GM12873 (cell line): Measurements from ENCODE around the gene PRKD2.

Experiments
- CTCF ChIP-seq: IDR thresholded peaks from 2 replicates; pipeline ENCODE4 v1.5.1; 2012; ENCODE audit warnings: low read depth, mild to moderate bottlenecking, moderate library complexity, low read length, control low read depth; ENCODE audit not compliant: insufficient read depth; ENCODE audit errors: missing control alignments

The PRKD2 gene

DNA sequence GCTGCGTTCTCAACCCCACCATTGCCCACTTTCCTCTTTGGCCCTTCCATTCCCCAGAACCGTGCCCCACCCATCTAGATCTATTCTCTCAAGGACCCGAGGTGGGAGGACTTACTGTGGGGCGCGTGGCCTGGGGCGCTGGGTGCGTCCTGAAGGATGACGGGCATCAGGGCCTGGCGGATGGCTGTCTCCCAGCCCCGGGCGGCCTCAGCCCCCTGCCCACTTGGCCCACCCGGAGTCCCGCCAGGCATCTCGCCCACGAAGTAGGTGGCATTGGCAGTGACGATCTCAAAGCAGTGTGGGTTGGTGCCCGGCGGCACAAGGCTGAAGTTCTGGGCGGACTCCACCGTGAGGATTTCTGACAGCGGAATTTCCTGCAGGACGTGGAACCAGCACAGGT lies 23.2 kb downstream of the PRKD2 start:
- no peak for TF ChIP-seq CTCF

GRCh38 chr19:46692918-46693722 lies 23.8 kb downstream of the PRKD2 start:
- TF ChIP-seq CTCF = no peak

- no peak for TF ChIP-seq CTCF
Observed at GRCh38 chr19:46691948-46692347, 25.0 kb downstream of the PRKD2 start.

GRCh38 chr19:46691104-46691503 lies 25.8 kb downstream of the PRKD2 start:
- TF ChIP-seq CTCF = no peak

DNA sequence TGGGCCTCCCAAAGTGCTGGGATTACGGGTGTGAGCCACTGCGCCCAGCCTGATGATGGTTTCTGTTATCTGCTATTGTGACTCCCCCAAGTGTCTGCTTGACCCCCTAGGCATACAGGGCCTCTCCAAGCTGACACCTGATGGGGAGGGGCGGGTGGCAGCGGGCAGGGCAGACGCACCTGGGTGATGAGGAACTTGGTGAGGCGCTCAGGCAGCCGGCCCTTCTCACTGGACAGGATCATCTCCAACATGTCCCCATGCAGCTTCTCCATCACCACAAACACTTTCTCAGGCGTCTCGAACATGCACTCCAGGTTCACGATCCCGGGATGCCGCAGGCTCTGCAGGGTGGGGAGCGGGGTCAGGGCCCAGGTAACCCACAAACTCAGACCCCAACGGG lies 27.6 kb downstream of the PRKD2 start:
- TF ChIP-seq CTCF = no peak

DNA sequence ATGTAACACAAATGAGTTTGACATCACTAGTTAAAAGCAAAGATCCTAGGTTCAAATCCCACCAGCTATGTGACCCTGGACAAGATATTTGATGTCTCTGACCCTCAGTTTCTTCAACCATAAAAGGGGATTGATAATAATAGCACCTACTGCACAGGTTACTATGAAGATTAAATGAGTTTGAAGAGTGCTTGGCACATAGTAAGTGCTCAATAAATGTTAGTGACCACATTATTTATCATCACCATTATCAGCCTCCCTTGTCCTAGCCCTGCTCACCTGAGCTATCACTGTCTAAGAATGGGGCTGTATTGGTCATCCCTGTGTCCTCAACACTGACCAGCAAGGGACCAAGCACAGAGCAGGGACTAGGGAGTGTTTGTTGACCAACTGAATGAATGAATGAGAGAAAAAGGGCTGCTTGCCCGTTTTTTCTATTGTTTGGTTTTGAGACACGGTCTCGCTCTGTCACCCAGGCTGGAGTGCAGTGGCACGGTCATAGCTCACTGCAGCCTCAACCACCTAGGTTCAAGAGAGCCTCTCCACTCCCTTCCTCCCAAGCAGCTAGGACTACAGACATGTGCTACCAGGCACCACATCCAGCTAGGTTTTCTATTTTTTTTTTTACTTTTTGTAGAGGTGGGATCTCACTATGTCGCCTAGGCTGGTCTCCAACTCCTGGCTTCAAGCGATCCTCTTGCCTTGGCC lies 29.3 kb downstream of the PRKD2 start:
- TF ChIP-seq CTCF = no peak

DNA sequence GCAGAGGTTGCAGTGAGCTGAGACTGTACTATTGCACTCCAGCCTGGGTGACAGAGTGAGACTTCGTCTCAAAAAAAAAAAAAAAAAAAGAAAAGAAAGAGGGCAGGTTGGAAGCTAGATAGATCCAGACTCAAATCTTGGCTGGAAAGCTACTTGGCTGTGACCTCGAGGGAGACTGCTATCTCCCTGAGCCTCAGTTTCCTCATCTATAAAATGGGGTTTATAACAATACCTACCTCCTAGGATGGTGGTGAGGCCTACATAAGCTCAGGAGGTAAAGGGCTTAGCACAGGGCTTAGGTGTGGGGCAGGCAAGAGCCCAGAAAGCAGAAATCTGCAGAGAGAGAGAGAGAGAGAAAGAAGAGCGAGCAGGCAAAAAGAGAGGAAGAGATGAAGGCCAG lies 31.7 kb downstream of the PRKD2 start:
- TF ChIP-seq CTCF = no peak
